GM18519 (cell line): Measurements from ENCODE around the gene BRPF3.

Experiments used
- ATAC-seq: cut with Tn5 transposase; IDR thresholded peaks from one replicate; pipeline ENCODE4 v1.9.1; 2021; ENCODE audit warnings: mild to moderate bottlenecking, moderate library complexity; ENCODE audit not compliant: unreplicated experiment, low FRiP score

The BRPF3 gene

DNA sequence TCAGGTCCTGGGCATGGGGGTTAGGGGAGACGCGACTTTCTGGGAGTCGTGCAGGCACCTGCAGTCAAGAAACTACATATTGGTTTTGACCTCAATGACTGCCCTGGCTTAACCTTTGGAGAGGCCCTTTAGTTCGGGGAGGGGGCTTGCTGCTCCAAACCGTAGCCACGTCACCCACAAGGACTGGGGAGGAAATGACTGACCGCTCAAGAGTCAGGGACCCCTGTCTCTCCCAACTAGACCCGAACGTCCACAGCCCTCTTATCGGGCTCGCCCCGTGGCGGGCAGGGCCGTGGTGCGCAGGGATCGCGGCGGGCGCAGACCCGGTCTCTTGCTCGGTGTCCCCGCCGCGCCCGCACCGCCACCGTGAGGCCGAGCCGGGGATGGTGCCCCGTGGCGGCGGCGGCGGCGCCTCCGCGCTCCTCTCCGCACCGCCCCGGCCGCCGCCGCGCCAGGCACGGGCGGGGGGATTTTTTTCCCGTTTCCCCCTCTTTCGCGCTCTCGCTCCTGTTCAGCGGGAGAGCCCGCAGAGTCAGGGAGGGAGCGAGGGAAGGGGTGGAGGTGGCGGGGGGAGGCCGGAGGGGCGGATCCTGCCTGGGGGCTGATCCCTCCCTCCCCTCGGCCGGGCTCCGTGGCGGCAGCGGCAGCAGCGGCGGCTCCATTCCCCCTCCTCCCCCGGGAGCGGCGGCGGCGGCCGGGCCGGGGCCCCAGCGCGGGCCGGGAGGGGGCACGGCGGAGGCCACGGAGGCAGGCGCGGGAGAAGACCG lies at the start of gene BRPF3:
TSS of gene BRPF3 (plus strand) at position 632 of the 767 bp plus-strand sequence. CDS start 3,579 bp downstream, outside the sequence.
- no peak for ATAC-seq

DNA sequence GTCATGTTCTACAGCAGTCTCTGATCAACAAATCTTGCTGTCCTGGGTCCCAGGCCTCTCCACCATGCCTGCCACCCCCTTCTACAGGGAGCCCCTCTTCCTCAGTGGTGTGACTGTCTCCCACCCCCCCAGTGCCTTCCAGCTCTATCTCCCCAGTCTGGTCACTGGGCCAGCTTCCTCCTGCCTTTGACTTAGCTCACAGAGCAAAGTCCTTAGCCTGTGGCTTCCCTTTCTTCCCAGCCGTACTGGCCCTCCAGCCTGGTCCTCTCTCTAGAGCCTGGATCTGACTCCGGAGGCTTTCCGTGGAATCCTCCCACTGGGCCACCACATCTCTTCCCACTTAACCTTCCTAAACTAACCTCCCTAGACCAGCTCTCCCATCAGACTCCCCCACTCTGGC lies 49.2 kb upstream of the BRPF3 start:
- no peak for ATAC-seq

DNA sequence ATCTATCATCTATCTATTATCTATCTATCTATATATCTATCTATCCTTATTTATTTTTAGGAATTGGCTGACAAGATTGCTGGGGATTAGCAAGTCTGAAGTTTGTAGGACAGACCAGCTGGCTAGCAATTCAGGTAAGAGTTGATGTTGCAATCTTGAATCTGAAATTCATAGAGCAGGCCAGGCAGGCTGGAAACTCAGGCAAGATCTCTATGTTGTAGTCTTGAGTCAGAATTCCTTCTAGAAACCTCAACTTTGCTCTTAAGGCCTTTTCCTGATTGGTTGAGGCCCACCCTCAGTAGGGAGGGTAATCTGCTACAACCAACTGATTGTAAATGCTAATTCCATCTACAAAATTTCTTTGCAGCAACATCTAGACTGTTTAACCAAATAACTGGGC lies 47.1 kb upstream of the BRPF3 start:
- ATAC-seq = no peak

DNA sequence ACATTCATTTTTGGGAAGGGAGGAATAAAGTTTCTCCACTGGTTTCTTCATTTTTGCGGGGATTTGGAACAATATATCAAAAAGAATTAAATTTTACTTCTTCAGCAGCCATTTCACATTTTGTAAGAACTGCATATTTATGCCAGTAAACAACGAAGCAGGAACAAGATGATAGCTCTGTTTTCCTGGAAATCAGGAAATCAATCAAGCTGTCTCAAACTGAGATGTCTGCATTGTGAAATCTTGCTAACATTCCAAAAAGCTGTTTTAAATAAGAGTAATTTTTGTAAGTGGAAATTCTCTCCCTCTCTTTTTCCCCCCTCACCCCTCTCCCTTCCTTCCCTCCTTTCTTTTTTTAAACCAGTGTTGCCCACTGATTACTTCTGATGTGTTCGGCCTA lies 46.3 kb upstream of the BRPF3 start:
- ATAC-seq = no peak

DNA sequence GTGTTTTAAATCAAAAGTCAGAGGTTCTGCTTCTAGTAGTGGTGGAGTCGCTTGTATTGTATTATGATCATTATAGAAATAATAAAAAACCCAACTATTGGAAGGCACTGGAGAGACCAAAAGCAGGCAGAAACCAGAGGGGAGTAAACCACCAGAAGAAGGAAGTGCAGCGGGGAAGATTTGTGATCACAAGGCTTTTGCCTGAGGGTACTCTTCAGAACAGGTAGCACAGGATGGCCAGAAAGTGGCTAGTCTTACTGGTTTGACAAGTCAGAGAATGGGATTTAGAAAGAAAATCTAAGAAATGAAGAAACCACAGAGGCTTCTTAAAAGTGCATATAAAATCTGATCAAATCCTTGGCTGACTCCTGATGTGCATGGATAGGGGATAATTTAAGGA lies 42.3 kb upstream of the BRPF3 start:
- ATAC-seq = no peak

DNA sequence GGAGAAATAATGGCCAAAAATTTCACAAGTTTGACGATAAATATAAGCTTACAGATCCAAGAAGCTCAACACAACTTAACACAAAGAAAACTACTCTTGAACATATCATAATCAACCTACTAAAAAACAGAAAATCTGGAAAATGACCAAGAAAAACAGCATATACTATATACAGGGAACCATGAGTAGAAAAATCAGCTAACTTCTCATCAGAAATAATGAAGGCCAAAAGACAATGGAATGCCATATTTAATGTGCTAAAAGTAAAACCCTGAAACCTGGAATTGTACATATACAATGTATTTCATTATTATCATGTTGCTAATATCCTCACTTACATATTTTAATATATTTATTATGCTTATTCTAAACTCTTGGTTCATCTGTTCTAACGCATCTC lies 40.9 kb upstream of the BRPF3 start:
- no peak for ATAC-seq

DNA sequence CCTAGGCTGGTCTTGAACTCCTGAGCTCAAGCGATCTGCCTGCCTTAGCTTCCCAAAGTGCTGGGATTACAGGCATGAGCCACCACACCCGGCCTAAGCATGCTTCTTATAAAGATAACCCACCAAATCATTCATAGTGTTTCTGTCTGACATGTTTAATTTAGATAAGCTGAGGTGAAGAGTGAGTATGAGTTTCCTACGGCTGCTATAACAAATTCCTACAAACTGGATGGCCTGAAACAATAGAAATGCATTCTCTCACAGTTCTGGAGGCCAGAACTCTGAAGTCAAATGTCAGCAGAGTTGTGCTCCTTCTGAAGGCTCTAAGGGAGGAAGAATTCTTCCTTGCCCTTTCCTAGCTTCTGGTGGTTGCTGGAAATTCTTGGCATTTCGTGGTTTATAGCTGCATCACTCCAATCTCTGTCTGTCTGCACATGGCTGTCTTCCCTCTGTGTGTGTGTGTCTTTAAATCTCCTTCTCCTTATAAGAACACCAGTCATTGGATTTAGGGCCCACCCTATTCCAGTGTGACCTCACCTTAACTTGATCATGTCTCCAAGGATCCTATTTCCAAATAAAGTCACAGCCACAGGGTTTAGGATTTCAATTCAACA lies 36.3 kb upstream of the BRPF3 start:
- ATAC-seq = no peak

DNA sequence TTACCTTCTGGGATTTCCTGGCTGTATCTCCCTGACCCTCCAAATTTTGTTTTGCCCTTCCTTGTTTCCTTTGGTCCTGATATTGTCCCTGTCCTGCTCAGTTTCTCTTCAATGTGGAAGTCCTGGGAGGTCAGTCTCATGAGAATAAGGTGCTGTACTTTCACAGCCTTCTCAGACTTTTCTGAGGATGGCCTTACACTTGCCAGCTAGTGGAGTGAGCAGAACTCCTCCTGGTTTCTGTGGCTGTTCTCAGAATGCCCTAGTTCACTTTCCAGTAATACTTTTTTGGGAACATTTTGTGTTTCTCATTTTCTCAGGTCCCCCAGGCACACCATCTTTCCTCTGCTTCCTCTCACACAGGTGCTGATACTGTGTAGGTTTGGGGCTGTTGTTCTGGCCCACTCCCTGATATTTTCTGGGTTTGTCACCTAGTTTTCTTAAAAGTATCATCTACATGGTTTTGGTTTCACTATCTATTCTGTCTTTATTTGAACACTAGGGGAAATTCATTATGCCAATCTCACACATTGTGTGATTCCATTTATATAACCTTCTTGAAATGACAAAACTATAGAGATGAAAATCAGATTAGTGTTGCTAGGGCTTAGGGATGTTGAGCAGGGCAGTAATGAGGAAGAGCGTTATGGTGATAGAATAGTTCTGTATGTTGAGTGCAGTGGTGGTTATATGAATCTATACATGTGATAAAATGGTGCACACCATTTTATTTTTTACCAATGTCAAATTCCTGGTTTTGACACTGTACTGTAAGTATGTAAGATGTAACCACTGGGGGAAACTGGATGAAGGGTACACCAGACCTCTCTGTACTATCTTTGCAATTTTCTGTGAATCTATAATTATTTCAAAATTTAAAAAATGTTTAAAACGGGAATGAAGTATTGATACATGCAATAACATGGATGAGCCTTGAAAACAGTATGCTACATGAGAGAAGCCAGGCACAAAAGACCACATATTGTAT lies 27.2 kb upstream of the BRPF3 start:
- no peak for ATAC-seq

DNA sequence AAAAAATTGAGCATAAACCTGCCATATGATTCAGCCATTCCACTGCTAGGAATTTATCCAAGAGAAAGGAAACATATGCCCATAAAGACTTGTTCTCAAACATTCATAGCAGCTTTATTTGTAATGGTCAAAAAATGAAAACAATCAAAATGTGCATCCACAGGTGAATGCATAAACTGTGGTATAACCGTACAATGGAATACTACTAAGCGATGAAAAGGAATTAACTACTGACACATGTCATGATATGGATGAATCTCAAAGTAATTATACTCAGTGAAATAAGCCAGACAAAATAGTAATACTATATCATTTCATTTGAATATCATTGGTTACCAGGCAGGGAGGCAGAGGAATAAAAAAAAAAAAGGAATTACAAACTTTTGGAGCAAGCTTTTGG lies 25.8 kb upstream of the BRPF3 start:
- ATAC-seq = no peak

DNA sequence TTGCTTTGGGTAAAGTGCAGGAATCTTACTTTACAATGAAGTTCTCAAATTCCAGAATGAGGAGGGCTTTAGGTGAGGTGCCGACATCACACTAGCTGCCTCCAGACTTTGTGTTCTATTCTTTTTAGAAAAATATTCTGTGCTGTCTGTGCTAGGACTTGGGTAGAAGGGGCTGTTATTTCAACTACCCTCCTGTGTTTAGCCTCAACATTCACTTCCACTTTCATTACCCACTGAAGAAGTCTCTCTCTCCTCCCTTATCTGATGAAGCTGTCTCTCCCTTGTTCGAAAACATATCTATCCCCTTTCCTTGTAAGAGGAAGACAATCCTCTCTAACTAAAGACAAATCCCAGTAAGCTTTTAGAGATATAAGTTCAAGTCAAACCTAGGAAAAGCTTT lies 25.0 kb upstream of the BRPF3 start:
- ATAC-seq = no peak

DNA sequence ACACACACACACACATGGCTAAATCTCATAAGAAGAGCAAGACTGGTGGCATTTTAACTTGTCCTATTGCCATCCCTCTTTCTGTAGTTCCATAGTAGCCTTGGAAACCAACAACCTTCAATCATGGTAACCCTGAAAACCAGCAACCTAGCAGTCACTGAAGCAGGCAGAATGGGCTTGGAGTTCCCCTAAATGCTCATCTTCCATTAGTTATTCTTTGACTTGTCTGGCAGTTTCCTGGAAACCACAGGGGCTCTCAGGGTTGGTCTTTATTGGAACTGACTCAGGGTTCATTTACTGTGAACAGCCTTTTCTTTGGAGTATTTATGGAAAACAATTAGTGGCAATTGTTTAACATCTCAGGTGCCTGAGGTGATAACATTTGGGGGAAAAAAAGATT lies 19.4 kb upstream of the BRPF3 start:
- no peak for ATAC-seq

DNA sequence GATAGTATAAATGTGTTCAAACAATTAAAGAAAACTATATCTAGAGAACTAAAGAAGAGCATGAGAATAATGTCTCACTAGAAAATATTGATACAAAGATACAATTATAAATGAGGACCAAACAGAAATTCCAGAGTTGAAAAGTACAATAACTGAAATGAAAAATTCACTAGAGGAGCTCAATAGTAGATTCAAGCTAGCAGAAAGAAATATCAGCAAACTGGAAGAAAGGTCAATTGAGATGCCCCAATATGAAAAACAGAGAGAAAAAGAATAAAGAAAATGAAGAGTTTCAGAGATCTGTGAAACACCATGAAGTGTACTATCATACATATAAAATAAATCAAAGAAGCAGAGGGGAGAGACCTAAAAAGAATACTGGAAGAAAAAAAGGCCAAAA lies 18.0 kb upstream of the BRPF3 start:
- ATAC-seq = no peak

DNA sequence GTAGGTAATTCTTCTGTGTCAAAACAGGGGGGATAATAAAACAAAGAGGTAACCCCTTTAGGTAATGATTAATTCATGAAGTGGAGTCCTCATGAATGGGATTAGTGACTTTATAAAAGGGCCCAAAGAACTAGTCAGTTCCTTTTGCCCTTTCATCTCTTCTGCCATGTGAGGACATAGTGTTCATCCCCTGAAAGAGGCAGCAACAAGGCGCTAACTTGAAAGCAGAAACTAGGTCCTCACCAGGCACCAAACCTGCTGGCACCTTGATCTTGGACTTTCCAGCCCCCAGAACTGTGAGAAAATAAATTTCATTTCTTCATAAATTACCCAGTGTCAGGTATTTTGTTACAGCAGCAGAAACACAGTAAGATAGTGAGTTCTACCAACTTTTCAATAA lies 16.4 kb upstream of the BRPF3 start:
- ATAC-seq = no peak

DNA sequence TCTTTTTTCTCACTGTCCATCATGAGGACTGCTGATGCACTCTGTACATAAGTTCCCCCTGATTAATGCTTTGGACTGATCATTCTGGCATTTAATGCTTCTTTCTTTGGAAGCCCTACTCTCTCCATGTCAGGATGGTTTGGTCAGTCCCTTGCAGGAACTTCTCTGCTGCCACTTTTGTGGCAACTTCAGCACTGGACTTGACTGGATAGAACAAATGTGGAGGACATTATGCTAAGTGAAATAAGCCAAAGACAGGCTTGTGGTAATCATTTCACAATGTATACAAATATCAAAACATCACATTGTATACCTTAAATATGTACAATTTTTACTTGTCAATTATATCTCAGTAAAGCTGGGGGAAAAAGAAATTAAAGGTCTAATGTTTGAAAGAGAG lies 12.2 kb upstream of the BRPF3 start:
- no peak for ATAC-seq

DNA sequence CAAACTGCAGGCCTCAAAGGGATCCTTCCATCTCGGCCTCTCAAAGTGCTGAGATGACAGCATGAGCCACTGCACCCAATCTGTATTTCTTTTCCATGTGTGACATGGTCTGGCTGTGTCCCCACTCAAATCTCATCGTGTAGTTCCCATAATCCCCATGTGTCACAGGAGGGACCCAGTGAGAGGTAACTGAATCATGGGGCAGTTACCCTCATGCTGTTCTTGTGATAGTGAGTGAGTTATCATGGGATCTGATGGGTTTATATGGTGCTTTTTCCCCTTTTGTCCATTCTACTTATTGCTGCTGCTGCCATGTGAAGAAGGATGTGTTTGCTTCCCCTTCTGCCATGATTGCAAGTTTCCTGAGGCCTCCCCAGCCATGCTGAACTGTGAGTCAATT lies 10.3 kb upstream of the BRPF3 start:
- no peak for ATAC-seq

DNA sequence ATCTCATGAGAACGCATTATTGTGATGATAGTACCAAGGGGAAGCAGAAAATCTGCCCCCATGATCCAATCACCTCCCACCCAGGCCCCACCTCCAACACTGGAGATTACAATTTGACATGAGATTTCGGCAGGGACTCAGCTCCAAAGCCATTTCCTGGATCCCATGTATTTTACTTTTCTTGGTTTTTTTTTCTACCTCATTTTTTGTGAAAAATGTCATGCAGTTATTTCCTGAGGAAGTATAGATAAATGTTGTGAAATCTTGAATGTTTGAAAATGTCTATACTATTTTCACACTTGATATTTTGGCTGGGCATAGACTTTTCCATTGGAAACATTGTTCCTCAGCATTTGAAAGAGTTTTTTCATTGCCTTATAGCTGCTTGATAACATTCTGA lies 9.1 kb upstream of the BRPF3 start:
- ATAC-seq = no peak

DNA sequence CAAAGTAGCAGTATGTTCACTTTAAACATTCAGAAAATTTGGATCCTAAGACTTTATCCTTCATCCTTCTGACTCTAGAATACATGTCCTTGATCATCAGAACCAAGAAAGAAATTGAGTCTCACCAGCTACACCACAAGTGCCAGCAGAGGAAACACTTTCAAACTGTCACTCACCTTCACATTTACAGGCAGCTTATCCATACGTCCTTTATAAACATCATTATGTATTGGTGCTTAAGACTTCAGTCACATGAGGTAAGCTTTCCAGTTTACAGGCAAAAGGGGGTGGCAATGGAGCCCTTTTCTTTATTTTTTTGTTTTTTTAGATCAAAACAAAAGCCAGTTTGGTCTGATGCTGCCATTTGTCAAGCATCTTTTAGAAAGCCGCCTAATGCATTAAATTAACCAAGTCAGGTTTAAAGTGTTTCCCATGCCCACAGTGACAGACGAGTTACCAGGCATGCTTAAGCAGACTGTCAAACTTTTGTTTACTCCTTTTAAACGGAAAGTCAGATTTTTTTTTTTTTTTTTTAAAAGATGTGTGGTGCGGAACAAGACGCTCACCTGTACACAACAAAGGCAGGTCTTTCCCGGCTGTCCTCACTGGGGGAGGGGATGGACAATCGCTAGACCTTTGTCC lies 952 bp upstream of the BRPF3 start:
- ATAC-seq = no peak

DNA sequence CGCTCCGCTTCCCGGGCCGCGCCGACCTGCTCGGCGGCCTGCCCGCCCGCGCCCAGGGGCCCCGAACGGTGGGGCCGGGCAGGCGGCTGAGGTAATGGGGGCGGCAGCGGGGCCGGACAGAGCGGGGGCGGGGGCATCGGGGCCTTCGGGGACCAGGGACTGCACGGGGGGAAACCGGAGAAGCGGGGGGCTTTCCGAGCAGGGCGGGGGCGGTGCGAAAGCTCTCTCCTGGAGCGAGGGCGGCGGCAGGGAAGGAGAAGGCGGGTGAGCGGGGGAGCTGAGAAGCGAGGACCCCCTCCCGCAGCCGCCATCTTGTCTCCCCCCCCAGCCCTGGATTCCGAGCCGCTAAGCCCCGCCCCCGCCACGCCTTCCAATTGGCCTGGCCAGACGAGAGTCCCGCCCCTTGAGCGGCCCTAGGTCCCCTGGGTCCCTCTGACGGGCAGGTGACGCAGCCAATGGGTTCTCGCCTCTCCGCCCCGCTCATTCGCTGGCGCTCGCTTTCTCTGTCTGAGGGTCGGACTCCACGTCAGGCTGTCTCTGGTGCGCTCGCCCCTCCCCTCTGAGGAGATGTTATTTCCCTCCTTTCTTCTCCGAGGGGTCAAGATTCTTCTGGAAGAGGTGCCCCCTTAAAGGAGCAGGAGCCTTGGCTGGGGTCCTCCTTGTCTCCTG lies 470 bp downstream of the BRPF3 start:
- peak; percentile 93 for ATAC-seq

DNA sequence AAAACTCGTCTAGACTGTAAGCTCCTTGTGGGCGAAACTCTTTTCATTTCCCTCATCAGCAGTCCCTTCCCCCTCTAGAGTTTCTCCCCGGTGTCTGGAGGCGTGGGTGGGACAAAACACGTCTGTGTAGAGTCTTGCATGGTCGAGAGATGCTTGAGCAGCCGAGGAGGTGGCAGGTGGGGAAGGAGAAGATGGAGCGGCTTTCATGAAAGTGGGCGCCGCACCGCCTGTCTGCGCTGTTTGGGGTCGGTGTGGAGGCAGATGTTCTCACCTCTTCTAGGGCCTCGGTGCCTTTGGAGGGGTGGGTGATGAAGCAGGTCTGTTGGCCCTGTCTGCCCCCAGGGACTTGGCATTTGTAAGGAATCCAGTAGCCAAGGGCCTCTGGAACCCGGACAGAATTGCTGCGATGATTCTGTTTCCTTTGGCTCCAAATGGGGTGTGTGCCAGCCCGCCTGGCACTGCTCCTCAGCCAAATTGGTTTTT lies 1.2 kb downstream of the BRPF3 start:
- no peak for ATAC-seq

DNA sequence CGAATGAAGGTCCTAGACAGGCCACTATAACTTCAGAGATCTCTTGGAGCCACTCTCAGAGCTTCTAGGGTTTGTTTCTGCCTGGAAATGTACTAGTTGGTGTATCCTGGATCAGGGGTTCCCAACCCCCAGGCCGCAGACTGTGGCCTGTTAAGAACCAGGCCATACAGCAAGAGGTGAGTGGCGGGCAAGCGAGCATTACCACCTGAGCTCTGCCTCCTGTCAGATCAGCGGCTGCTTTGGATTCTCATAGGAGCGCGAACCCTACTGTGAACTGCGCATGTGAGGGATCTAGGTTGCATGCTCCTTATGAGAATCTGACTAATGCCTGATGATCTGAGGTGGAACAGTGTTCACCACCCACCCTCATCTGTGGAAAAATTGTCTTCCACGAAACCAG lies 2.4 kb downstream of the BRPF3 start:
- no peak for ATAC-seq
